ENCODE data around the gene NOG.
A peak's percentile ranks its signal among the peaks of the same experiment; 100 is the strongest.

NOG gene

GRCh38 chr17:56633681-56634080 lies 40.2 kb downstream of the NOG start:
- Mint-ChIP-seq H3K27me3 (ENCODE audit: low read depth) (peaks cover 35% of the 10 kb centered on the region), H3K4me3 (no peak overlapping the region), H3K4me1 (peaks cover 23% of the 10 kb centered on the region), H3K9me3 (no peaks in the 10 kb centered on the region), H3K36me3 (ENCODE audit: low read depth) (no peaks in the 10 kb centered on the region), H3K27ac (no peak overlapping the region)
- TF ChIP-seq CTCF (IDR thresholded peaks at IDR 0.05; ENCODE audit: unreplicated experiment in 3 of 3), result no peak

- no peak for TF ChIP-seq CTCF (IDR thresholded peaks at IDR 0.05; ENCODE audit: unreplicated experiment in 3 of 3)
- Mint-ChIP-seq H3K36me3 (ENCODE audit: low read depth) (no peaks in the 10 kb centered on the region), H3K9me3 (no peaks in the 10 kb centered on the region), H3K27ac (no peak overlapping the region), H3K4me3 (no peak overlapping the region), H3K27me3 (ENCODE audit: low read depth) (peaks cover 40% of the 10 kb centered on the region), H3K4me1 (peaks cover 22% of the 10 kb centered on the region)
Measured at GRCh38 chr17:56635641-56636040, 42.1 kb downstream of the NOG start.

GRCh38 chr17:56636265-56636664 lies 42.8 kb downstream of the NOG start:
- H3K4me1 Mint-ChIP-seq, result peaks cover 24% of the 10 kb centered on the region
- H3K9me3 Mint-ChIP-seq, result no peaks in the 10 kb centered on the region
- H3K36me3 Mint-ChIP-seq (ENCODE audit: low read depth), result no peaks in the 10 kb centered on the region
- TF ChIP-seq CTCF (IDR thresholded peaks at IDR 0.05; ENCODE audit: unreplicated experiment in 3 of 3), result no peak
- H3K27me3 Mint-ChIP-seq (ENCODE audit: low read depth), result peaks cover 44% of the 10 kb centered on the region
- no peak overlapping the region for H3K4me3 Mint-ChIP-seq
- H3K27ac Mint-ChIP-seq, result peak overlapping the region in 1 of 3 experiments; percentile 67

- H3K27me3 Mint-ChIP-seq (ENCODE audit: low read depth), result peaks cover 44% of the 10 kb centered on the region
- H3K27ac Mint-ChIP-seq, result peak overlapping the region in 1 of 3 experiments; percentile 67
- H3K4me1 Mint-ChIP-seq, result peaks cover 34% of the 10 kb centered on the region
- no peak for TF ChIP-seq CTCF (IDR thresholded peaks at IDR 0.05; ENCODE audit: unreplicated experiment in 3 of 3)
- H3K4me3 Mint-ChIP-seq, result no peak overlapping the region
- no peaks in the 10 kb centered on the region for H3K36me3 Mint-ChIP-seq (ENCODE audit: low read depth)
- no peaks in the 10 kb centered on the region for H3K9me3 Mint-ChIP-seq
Measured at GRCh38 chr17:56637254-56637653, 43.8 kb downstream of the NOG start.

- no peaks in the 10 kb centered on the region for H3K9me3 Mint-ChIP-seq
- peaks cover 42% of the 10 kb centered on the region for H3K27me3 Mint-ChIP-seq (ENCODE audit: low read depth)
- no peaks in the 10 kb centered on the region for H3K36me3 Mint-ChIP-seq (ENCODE audit: low read depth)
- no peak overlapping the region for H3K4me3 Mint-ChIP-seq
- TF ChIP-seq CTCF (IDR thresholded peaks at IDR 0.05; ENCODE audit: unreplicated experiment in 3 of 3), result no peak
- H3K4me1 Mint-ChIP-seq, result peaks cover 46% of the 10 kb centered on the region
- peak overlapping the region; percentile 23 to 28 (median 28) for H3K27ac Mint-ChIP-seq
Measured at GRCh38 chr17:56638591-56639051, 45.1 kb downstream of the NOG start.

- Mint-ChIP-seq H3K4me1 (peaks cover 55% of the 10 kb centered on the region), H3K27me3 (ENCODE audit: low read depth) (peaks cover 46% of the 10 kb centered on the region), H3K36me3 (ENCODE audit: low read depth) (no peaks in the 10 kb centered on the region), H3K4me3 (no peak overlapping the region), H3K27ac (no peak overlapping the region), H3K9me3 (no peaks in the 10 kb centered on the region)
- TF ChIP-seq CTCF (IDR thresholded peaks at IDR 0.05; ENCODE audit: unreplicated experiment in 3 of 3), result no peak
Measured at GRCh38 chr17:56639517-56639916, 46.0 kb downstream of the NOG start.
